ENCODE results near the gene GOPC. TPM values are rescaled to one million over a fixed set of nuclear protein-coding genes. Genes with fewer than 3 reads are reported as not detected.

Gene GOPC
- polyA plus RNA-seq, 1 donor from 2014 or later: 69.2 TPM

- no peak for TF ChIP-seq TAF1 (IDR thresholded peaks at IDR 0.05; ENCODE audit: low read depth)
- no peak for TF ChIP-seq EZH2 (IDR thresholded peaks at IDR 0.05; ENCODE audit: borderline replicate concordance, insufficient read depth, low read length, poor library complexity, severe bottlenecking)
- no peak for TF ChIP-seq POLR2AphosphoS5 (IDR thresholded peaks at IDR 0.05)
- no peak for TF ChIP-seq EP300 (conservative IDR thresholded peaks at IDR 0.05; ENCODE audit: poor library complexity, severe bottlenecking)
- no peak for TF ChIP-seq CTCF (IDR thresholded peaks at IDR 0.05; ENCODE audit: poor library complexity, severe bottlenecking)
- no peak for TF ChIP-seq REST (IDR thresholded peaks at IDR 0.05; ENCODE audit: borderline replicate concordance)
- TF ChIP-seq SMC3 (conservative IDR thresholded peaks at IDR 0.05; ENCODE audit: poor library complexity): no peak
- TF ChIP-seq MXI1 (conservative IDR thresholded peaks at IDR 0.05; ENCODE audit: poor library complexity, severe bottlenecking): no peak
- no peak for TF ChIP-seq RAD21 (conservative IDR thresholded peaks at IDR 0.05)
- Histone ChIP-seq H3K9me2 (ENCODE audit: insufficient read depth, low read length) (no peaks in the 10 kb centered on the region), H3F3A (ENCODE audit: insufficient read depth, low read length, poor library complexity, severe bottlenecking) (no peaks in the 10 kb centered on the region), H4K20me1 (ENCODE audit: insufficient read depth) (no peaks in the 10 kb centered on the region), H3K27ac (ENCODE audit: low read length) (no peak overlapping the region), H3K27me3 (ENCODE audit: insufficient read depth, low read depth, low read length) (no peaks in the 10 kb centered on the region), H3K4me2 (ENCODE audit: low read length) (no peak overlapping the region), H2AFZ (ENCODE audit: low read depth, low read length) (no peak overlapping the region), H3K4me3 (ENCODE audit: low read length) (no peak overlapping the region), H3K9me3 (ENCODE audit: low read length) (no peaks in the 10 kb centered on the region), H3K36me3 (ENCODE audit: insufficient read depth, low read length) (peaks cover 5% of the 10 kb centered on the region), H3K79me2 (replicated peaks; ENCODE audit: insufficient read depth, low read length) (peaks cover 54% of the 10 kb centered on the region), H3K9ac (ENCODE audit: low read length) (no peak overlapping the region)
Measured at GRCh38 chr6:117597755-117598154, 4.6 kb downstream of the GOPC start.

GRCh38 chr6:117595099-117595923 lies 7.0 kb downstream of the GOPC start:
- Histone ChIP-seq H3K9me3 (ENCODE audit: low read length) (no peaks in the 10 kb centered on the region), H3K9ac (ENCODE audit: low read length) (no peak overlapping the region), H3K79me2 (replicated peaks; ENCODE audit: insufficient read depth, low read length) (peaks cover 41% of the 10 kb centered on the region), H3K9me2 (ENCODE audit: insufficient read depth, low read length) (no peaks in the 10 kb centered on the region), H3K27me3 (ENCODE audit: insufficient read depth, low read depth, low read length) (no peaks in the 10 kb centered on the region), H2AFZ (ENCODE audit: low read depth, low read length) (no peak overlapping the region), H3K4me2 (ENCODE audit: low read length) (no peak overlapping the region), H3F3A (ENCODE audit: insufficient read depth, low read length, poor library complexity, severe bottlenecking) (no peaks in the 10 kb centered on the region), H3K4me3 (ENCODE audit: low read length) (no peak overlapping the region), H3K27ac (ENCODE audit: low read length) (no peak overlapping the region), H3K36me3 (ENCODE audit: insufficient read depth, low read length) (peaks cover 5% of the 10 kb centered on the region), H4K20me1 (ENCODE audit: insufficient read depth) (no peaks in the 10 kb centered on the region)
- TF ChIP-seq CTCF (IDR thresholded peaks at IDR 0.05; ENCODE audit: poor library complexity, severe bottlenecking): no peak
- no peak for TF ChIP-seq REST (IDR thresholded peaks at IDR 0.05; ENCODE audit: borderline replicate concordance)
- no peak for TF ChIP-seq SMC3 (conservative IDR thresholded peaks at IDR 0.05; ENCODE audit: poor library complexity)
- no peak for TF ChIP-seq RAD21 (conservative IDR thresholded peaks at IDR 0.05)
- no peak for TF ChIP-seq MXI1 (conservative IDR thresholded peaks at IDR 0.05; ENCODE audit: poor library complexity, severe bottlenecking)
- no peak for TF ChIP-seq TAF1 (IDR thresholded peaks at IDR 0.05; ENCODE audit: low read depth)
- TF ChIP-seq POLR2AphosphoS5 (IDR thresholded peaks at IDR 0.05): no peak
- no peak for TF ChIP-seq EP300 (conservative IDR thresholded peaks at IDR 0.05; ENCODE audit: poor library complexity, severe bottlenecking)
- TF ChIP-seq EZH2 (IDR thresholded peaks at IDR 0.05; ENCODE audit: borderline replicate concordance, insufficient read depth, low read length, poor library complexity, severe bottlenecking): no peak
